T-cell (primary cell): ENCODE measurements around the gene SCO2. TPM values are rescaled to one million over a fixed set of nuclear protein-coding genes. Genes with fewer than 3 reads are reported as not detected.

ENCODE experiments used
- ATAC-seq, 4 experiments: fragments of 200-7000 bp in 3 of 4; fragments of 150-1000 bp in 1 of 4; cut with Tn5 transposase; replicated peaks in 1 of 4; 1 replicate in 3 of 4; 2 replicates in 1 of 4; pipeline ENCODE4 v1.10.0; 2021; ENCODE audit warnings: moderate library complexity in 3 of 4, mild to moderate bottlenecking in 2 of 4, moderate number of reproducible peaks in 1 of 4
- CTCF ChIA-PET, 2 donors: fragments of 300-600 bp; sonication (Branson Sonifier 250); formaldehyde crosslinking; loops; one replicate each; lab custom pipeline; 2022; ENCODE audit warnings: antibody characterized with exemption in 2 of 2; lab: Charles Lee
- POLR2A ChIA-PET, 2 donors: fragments of 300-600 bp; sonication (Branson Sonifier 250); formaldehyde crosslinking; loops; one replicate each; lab custom pipeline; 2022; ENCODE audit warnings: antibody characterized with exemption in 2 of 2; lab: Charles Lee
- DNase-seq, 35 experiments: peaks; one replicate each; pipeline versions ENCODE4 v3.0.0 to v3.0.0-alpha.2; 2013 to 2023
- H3K27ac ChIP-seq: one replicate; pipeline ENCODE4 v1.5.1; 2013; ENCODE audit warnings: low read length
- H3K27me3 ChIP-seq, 2 experiments: replicated peaks in 1 of 2; 1 replicate in 1 of 2; 2 replicates in 1 of 2; pipeline versions ENCODE4 v1.6.1 to v1.7.0; 2013; ENCODE audit warnings: low read length in 1 of 2, mixed read lengths in 1 of 2; ENCODE audit not compliant: control insufficient read depth in 2 of 2, insufficient read depth in 2 of 2; ENCODE audit errors: extremely low read depth in 1 of 2
- H3K36me3 ChIP-seq, 2 donors: 1 replicate in 1 of 2; 2 replicates in 1 of 2; pipeline versions ENCODE4 v1.6.1 to v1.7.0; 2013; ENCODE audit warnings: low read length in 1 of 2; ENCODE audit not compliant: control insufficient read depth in 2 of 2, insufficient read depth in 1 of 2; ENCODE audit errors: extremely low read depth in 1 of 2
- H3K4me1 ChIP-seq, 2 experiments: 1 replicate in 1 of 2; 2 replicates in 1 of 2; pipeline versions ENCODE4 v1.6.1 to v1.7.0; 2013; ENCODE audit warnings: low read length in 2 of 2, mixed read lengths in 1 of 2; ENCODE audit not compliant: insufficient read depth in 2 of 2, control insufficient read depth in 1 of 2; ENCODE audit errors: extremely low read depth in 1 of 2
- H3K4me3 ChIP-seq, 2 donors: 1 replicate in 1 of 2; 2 replicates in 1 of 2; pipeline versions ENCODE4 v1.5.1 to v1.7.0; 2013; ENCODE audit warnings: mild to moderate bottlenecking in 2 of 2, low read length in 1 of 2, moderate library complexity in 1 of 2; ENCODE audit not compliant: control insufficient read depth in 1 of 2; ENCODE audit errors: extremely low read depth in 1 of 2
- H3K9me3 ChIP-seq: 2 replicates; pipeline ENCODE4 v1.7.0; 2013
- H3K27ac Mint-ChIP-seq, 2 donors: one replicate each; pipeline ENCODE4 v1.8.0; 2020 to 2021; ENCODE audit warnings: mild to moderate bottlenecking in 2 of 2, mixed read lengths in 2 of 2
- H3K27me3 Mint-ChIP-seq, 2 donors: one replicate each; pipeline ENCODE4 v1.8.0; 2021 to 2022; ENCODE audit warnings: mixed read lengths in 2 of 2
- H3K36me3 Mint-ChIP-seq: one replicate; pipeline ENCODE4 v1.8.0; 2021; ENCODE audit warnings: mixed read lengths
- H3K4me1 Mint-ChIP-seq, 3 donors: one replicate each; pipeline ENCODE4 v1.8.0; 2020 to 2022; ENCODE audit warnings: mixed read lengths in 3 of 3, mild to moderate bottlenecking in 1 of 3
- H3K4me3 Mint-ChIP-seq, 3 donors: one replicate each; pipeline ENCODE4 v1.8.0; 2020 to 2022; ENCODE audit warnings: mild to moderate bottlenecking in 3 of 3, mixed read lengths in 3 of 3, moderate library complexity in 3 of 3
- H3K9me3 Mint-ChIP-seq, 3 donors: one replicate each; pipeline ENCODE4 v1.8.0; 2020 to 2022; ENCODE audit warnings: mixed read lengths in 3 of 3
- WGBS: methylation state at CpG from one replicate; pipeline ENCODE4 v1.1.5; 2013; ENCODE audit warnings: missing lambda C conversion rate; ENCODE audit not compliant: insufficient coverage; 5-methylcytosine and 5-hydroxymethylcytosine counted together
- total RNA-seq, 35 experiments: library from RNA in 6 of 35; stranded (reverse) in 6 of 35; fragments of 120-200 nt in 1 of 35; gene quantifications; one replicate each; pipeline versions ENCODE4 v1.2.1 to v1.2.4 and lab custom pipeline; 2013 to 2026

Gene SCO2, protein sequence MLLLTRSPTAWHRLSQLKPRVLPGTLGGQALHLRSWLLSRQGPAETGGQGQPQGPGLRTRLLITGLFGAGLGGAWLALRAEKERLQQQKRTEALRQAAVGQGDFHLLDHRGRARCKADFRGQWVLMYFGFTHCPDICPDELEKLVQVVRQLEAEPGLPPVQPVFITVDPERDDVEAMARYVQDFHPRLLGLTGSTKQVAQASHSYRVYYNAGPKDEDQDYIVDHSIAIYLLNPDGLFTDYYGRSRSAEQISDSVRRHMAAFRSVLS
- total RNA-seq, result 1 to 10 TPM; 3.3 to 5.6 (median 4.0) TPM
- total RNA-seq (2013), result 1.9 TPM
- 3.8 to 34.7 (median 12.9) reads per million in 29 experiments for total RNA-seq (lab: John Stamatoyannopoulos, UW)

DNA sequence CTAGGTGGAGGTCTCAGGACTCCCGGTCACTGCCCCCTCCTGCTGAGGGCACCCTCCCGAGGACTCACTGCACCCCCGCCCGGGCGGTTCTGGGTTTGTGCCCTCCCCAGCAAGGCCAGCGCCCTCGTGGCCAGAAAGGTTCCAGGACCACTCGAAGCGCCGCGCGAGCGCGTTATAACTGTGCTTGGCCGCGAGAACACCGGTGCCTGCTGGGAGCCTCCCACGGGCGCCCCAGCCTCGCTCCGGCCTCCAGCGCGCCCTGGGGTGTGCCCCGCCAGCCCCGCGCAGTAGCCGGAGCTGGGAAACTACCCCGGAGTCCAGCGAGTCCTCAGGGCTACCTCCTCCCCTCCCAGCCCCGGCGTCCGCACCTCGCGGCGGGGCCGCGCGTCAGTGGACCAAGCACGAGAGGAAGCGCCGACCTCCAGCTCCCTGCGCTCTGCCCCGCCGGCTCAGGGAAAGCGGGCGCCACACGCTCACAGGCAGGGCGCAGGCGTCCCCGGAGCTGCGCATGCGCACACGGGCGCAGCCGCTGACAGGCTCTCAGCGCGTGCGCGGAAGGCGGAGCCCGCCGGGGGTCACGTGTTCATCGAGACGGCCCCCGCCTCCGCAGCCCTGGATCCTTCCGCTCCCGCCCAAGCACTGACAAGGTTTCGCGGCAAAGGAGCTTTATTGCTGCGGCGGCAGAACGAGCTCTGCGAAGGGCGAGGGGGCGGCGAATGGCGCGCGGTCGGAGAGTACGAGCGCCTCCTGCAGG is at the start of gene SCO2:
Gene SCO2, minus strand, starts transcription at position 495 of the 754 bp plus-strand sequence. CDS start 1,187 bp downstream, outside the sequence.
- Mint-ChIP-seq H3K4me1 (peaks cover 28 to 33% (median 29%) of the 10 kb centered on the region in 3 donors), H3K4me3 (peak within 1 kb of the TSS; percentile 83 to 87 (median 84)), H3K27ac (peak within 1 kb of the TSS; percentile 78 to 89), H3K36me3 (peaks cover 3% of the 10 kb centered on the region), H3K9me3 (no peaks in the 10 kb centered on the region), H3K27me3 (no peaks in the 10 kb centered on the region)
- CTCF ChIA-PET, result interaction anchor here (0.6 to 2.4 kb wide), 29 partner anchors 9 to 563 kb away, joined by 3 to 70 read pairs (median 5); partner anchors contain the start of genes CHKB (in 1 of the 2), HDAC10 (in 1 of the 2), KLHDC7B (in 1 of the 2) and LMF2 (in 1 of the 2)
- under 1% methylated on average over 74 of the region's 84 CpGs for WGBS
- POLR2A ChIA-PET, result interaction anchor here (0.6 to 1.8 kb wide), 8 partner anchors 14 to 93 kb away, joined by 3 to 21 read pairs (median 7); partner anchors contain the start of genes LMF2 (in 2 of the 2), NCAPH2 (in 2 of the 2) and SYCE3 (in 1 of the 2)
- Histone ChIP-seq H3K9me3 (no peaks in the 10 kb centered on the region), H3K4me1 (peaks cover 6 to 49% of the 10 kb centered on the region in 2 experiments), H3K27me3 (peaks cover 0 to 2% of the 10 kb centered on the region in 2 experiments), H3K27ac (peak within 1 kb of the TSS; percentile 93), H3K36me3 (peaks cover 19 to 33% of the 10 kb centered on the region in 2 donors), H3K4me3 (peak within 1 kb of the TSS; percentile 62 to 66)
- DNase-seq (peak; percentile 93 to 99 (median 96)), ATAC-seq (peak; percentile 70 to 74 (median 74))

DNA sequence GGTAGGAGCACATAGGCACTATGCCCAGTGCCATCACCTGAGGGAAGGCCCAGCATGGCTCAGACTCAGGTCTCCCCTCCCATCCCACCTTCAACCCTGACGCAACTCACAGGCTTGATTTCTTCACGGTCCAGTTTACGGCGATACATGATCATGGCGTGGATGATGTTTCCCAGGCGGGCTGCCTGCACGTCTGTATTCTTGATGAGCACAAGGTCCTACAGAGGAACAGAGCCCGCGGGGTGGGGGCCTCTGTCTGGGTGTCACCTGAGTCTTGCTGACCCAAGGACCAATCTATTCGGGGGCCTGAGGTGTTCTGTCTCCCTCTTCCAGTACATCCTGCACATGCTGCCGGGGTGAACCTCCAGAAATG is 49.0 kb upstream of the SCO2 start:
- ChIA-PET CTCF (interaction anchor here in 1 of 2 donors (0.6 kb wide), 1 partner anchor 124 kb away, joined by 5 read pairs; no protein-coding TSS in a partner anchor), POLR2A (interaction anchor here in 1 of 2 donors (0.6 kb wide), 2 partner anchors 19 to 159 kb away, joined by 3 to 11 read pairs; no protein-coding TSS in a partner anchor)
- H3K4me3 Mint-ChIP-seq, result no peak overlapping the region
- DNase-seq (no peak), ATAC-seq (no peak)
- Histone ChIP-seq H3K36me3 (peaks cover 19 to 39% of the 10 kb centered on the region in 2 donors), H3K9me3 (no peaks in the 10 kb centered on the region), H3K4me3 (no peak overlapping the region), H3K27me3 (no peaks in the 10 kb centered on the region), H3K4me1 (peaks cover 0 to 15% of the 10 kb centered on the region in 2 experiments), H3K27ac (no peak overlapping the region)
- no peaks in the 10 kb centered on the region for H3K9me3 Mint-ChIP-seq
- peaks cover 26% of the 10 kb centered on the region for H3K36me3 Mint-ChIP-seq
- no peaks in the 10 kb centered on the region for H3K27me3 Mint-ChIP-seq
- no peak overlapping the region for H3K27ac Mint-ChIP-seq
- H3K4me1 Mint-ChIP-seq, result peaks cover 7 to 8% (median 7%) of the 10 kb centered on the region in 3 donors
- 96% methylated on average over 7 of the region's 11 CpGs for WGBS

DNA sequence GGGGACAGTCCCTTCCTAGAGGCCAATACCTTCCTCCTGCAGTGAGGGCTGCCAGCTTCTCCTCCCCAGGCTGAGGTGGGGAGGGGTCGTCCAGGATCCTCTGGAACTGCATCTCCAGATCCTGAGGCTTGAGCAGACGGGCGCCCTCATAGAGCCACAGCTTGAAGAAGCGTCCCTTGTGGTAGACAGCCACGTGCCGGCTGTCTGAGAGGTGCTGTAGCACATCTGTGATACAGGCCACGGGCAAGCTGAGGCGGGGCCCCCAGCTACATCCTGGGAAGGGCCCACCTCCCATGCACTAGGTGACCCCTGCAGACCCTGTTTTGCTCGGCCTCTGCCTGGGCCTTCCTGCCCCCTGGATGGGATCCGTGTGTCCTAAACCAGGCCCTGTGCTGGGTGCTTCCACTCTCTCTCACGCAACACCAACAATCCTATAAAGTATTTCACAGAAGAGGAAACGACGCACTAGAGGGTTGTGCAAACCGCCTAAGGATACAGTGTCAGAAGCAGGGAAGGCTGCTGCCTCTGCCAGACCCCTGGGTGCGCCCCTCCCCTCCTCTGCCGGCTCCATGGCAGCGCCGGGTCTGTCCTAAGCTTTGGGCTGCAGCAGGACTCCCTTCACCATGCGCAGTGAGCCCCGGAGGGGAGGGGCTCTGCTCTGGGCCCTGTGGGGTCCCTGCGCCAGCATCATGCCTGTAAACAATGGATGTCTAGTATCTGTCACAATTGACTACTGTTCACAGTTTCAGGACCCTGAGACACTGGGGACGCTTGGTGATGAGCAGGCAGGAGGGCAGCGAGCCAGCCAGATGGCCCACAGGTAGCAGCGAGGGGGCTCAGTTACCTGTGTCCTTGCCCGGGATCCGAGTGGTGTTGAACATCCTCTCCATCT is 48.3 kb upstream of the SCO2 start:
- Histone ChIP-seq H3K27me3 (no peaks in the 10 kb centered on the region), H3K9me3 (no peaks in the 10 kb centered on the region), H3K36me3 (peaks cover 22 to 39% of the 10 kb centered on the region in 2 donors), H3K4me3 (no peak overlapping the region), H3K4me1 (peaks cover 0 to 15% of the 10 kb centered on the region in 2 experiments), H3K27ac (no peak overlapping the region)
- H3K4me1 Mint-ChIP-seq, result peaks cover 7 to 8% (median 7%) of the 10 kb centered on the region in 3 donors
- no peaks in the 10 kb centered on the region for H3K27me3 Mint-ChIP-seq
- CTCF ChIA-PET, result no interaction called here
- no peak overlapping the region for H3K4me3 Mint-ChIP-seq
- H3K27ac Mint-ChIP-seq, result no peak overlapping the region
- 96% methylated on average over 24 of the region's 26 CpGs for WGBS
- H3K36me3 Mint-ChIP-seq, result peaks cover 28% of the 10 kb centered on the region
- POLR2A ChIA-PET, result no interaction called here
- DNase-seq (no peak), ATAC-seq (no peak)
- no peaks in the 10 kb centered on the region for H3K9me3 Mint-ChIP-seq

DNA sequence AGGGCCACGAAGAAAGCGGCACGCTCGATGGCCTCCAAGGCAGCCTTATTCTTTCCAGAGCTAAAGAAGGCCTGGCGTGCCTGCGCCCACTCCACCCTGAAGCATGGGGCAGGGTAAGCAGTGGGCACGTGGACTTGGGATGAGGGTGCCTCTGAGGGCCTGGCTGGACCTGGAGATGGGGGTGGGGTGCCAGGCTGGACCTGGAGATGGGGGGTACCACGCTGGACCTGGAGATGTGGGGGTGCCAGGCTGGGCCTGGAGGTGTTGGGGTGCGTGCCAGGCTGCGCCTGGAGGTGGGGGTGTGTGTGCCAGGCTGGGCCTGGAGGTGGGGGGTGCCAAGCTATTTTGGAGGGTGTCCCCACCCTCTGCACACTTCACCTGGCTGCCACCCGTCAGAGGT is 47.6 kb upstream of the SCO2 start:
- H3K27me3 Mint-ChIP-seq, result no peaks in the 10 kb centered on the region
- Histone ChIP-seq H3K9me3 (no peaks in the 10 kb centered on the region), H3K36me3 (peaks cover 26 to 42% of the 10 kb centered on the region in 2 donors), H3K27ac (no peak overlapping the region), H3K4me1 (peaks cover 0 to 8% of the 10 kb centered on the region in 2 experiments), H3K27me3 (no peaks in the 10 kb centered on the region), H3K4me3 (no peak overlapping the region)
- DNase-seq (no peak), ATAC-seq (no peak)
- peaks cover 30% of the 10 kb centered on the region for H3K36me3 Mint-ChIP-seq
- H3K4me3 Mint-ChIP-seq, result no peak overlapping the region
- WGBS, result 97% methylated on average over 8 of the region's 11 CpGs
- no peaks in the 10 kb centered on the region for H3K9me3 Mint-ChIP-seq
- peaks cover 6 to 8% (median 7%) of the 10 kb centered on the region in 3 donors for H3K4me1 Mint-ChIP-seq
- POLR2A ChIA-PET, result no interaction called here
- H3K27ac Mint-ChIP-seq, result no peak overlapping the region
- CTCF ChIA-PET, result no interaction called here

DNA sequence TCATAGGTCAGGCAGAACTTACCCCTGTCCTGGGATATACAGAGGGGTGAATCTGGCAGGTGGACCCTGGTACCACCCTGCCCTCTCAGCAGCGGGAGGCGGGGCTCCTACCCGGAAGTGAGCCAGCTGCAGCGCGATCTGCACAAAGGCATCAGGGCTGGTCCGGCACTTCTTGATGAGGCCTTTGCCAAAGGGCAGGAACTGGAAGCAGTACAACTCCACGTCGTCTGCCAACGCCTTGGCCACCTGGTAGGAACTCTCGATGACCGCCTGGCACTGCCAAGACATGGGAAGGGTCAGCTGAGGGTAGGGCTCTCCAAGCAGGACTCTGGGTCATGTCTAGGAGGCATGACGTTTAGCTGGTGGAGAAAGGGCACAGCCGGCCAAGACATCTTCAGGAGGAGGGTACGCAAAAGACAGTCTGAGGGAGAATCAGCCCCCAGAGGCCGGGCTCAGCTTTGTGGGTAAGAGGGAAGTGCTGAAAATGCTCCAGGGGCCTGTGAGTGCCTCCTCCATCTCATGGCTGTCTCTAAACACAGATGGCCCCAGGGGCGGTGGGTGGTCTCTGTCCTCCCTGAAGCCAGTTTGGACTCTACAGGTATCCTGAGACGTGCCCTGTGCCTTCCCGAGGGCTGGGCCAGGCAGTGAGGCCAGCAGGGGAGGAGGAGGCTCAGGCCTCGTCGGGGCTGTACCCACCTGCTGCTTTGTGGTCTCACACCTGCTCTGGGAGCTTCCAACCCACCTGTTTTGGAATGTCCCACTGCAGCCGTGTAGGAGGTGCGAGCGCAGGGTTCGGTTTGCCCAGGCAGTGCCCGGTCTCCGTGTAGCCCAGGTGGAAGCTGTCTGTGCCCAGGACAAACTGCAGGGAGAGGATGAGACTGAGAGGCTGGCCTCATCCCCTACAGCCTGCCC is 46.1 kb upstream of the SCO2 start:
- peaks cover 30% of the 10 kb centered on the region for H3K36me3 Mint-ChIP-seq
- no peaks in the 10 kb centered on the region for H3K4me1 Mint-ChIP-seq
- CTCF ChIA-PET, result no interaction called here
- H3K4me1 ChIP-seq, result no peaks in the 10 kb centered on the region
- DNase-seq, result no peak
- no peaks in the 10 kb centered on the region for H3K9me3 ChIP-seq
- H3K4me3 Mint-ChIP-seq, result no peak overlapping the region
- WGBS, result 85% methylated on average over 23 of the region's 26 CpGs
- H3K27ac Mint-ChIP-seq, result no peak overlapping the region
- H3K27me3 Mint-ChIP-seq, result no peaks in the 10 kb centered on the region
- H3K9me3 Mint-ChIP-seq, result no peaks in the 10 kb centered on the region
- H3K4me3 ChIP-seq, result no peak overlapping the region
- POLR2A ChIA-PET, result no interaction called here
- H3K27ac ChIP-seq, result no peak overlapping the region
- H3K36me3 ChIP-seq, result peaks cover 26 to 42% of the 10 kb centered on the region in 2 donors
- H3K27me3 ChIP-seq, result no peaks in the 10 kb centered on the region
- no peak for ATAC-seq
